Ectodermal cell (in vitro differentiated cells): ENCODE data around the gene DNAH12.
"Not testable (repeated sequence)": the region's sequence is repeated elsewhere in the genome, so short reads cannot be mapped to it uniquely, and the experiment has no call there.

Experiments used
- H3K27ac ChIP-seq: 2 replicates; pipeline ENCODE4 v1.7.0; 2013; ENCODE audit warnings: mild to moderate bottlenecking, low read depth, low read length; ENCODE audit not compliant: insufficient read depth, poor library complexity, severe bottlenecking
- H3K27me3 ChIP-seq: 2 replicates; pipeline ENCODE4 v1.7.0; 2013; ENCODE audit warnings: mild to moderate bottlenecking, low read length; ENCODE audit not compliant: insufficient read depth, control insufficient read depth, poor library complexity, severe bottlenecking
- H3K36me3 ChIP-seq: one replicate; pipeline ENCODE4 v1.7.0; 2013; ENCODE audit warnings: low read length; ENCODE audit not compliant: control insufficient read depth, insufficient read depth
- H3K4me1 ChIP-seq: one replicate; pipeline ENCODE4 v1.7.0; 2013; ENCODE audit warnings: low read length; ENCODE audit not compliant: control insufficient read depth, insufficient read depth
- H3K4me3 ChIP-seq: 2 replicates; pipeline ENCODE4 v1.7.0; 2013; ENCODE audit warnings: low read depth, low read length, control low read depth; ENCODE audit not compliant: insufficient read depth
- H3K9me3 ChIP-seq: 2 replicates; pipeline ENCODE4 v1.7.0; 2013; ENCODE audit warnings: mild to moderate bottlenecking, low read length, moderate library complexity; ENCODE audit not compliant: control insufficient read depth
- WGBS, 2 experiments: methylation state at CpG; one replicate each; pipeline ENCODE4 v1.1.7; 2013; ENCODE audit warnings: missing lambda C conversion rate in 2 of 2; 5-methylcytosine and 5-hydroxymethylcytosine counted together

The DNAH12 gene

DNA sequence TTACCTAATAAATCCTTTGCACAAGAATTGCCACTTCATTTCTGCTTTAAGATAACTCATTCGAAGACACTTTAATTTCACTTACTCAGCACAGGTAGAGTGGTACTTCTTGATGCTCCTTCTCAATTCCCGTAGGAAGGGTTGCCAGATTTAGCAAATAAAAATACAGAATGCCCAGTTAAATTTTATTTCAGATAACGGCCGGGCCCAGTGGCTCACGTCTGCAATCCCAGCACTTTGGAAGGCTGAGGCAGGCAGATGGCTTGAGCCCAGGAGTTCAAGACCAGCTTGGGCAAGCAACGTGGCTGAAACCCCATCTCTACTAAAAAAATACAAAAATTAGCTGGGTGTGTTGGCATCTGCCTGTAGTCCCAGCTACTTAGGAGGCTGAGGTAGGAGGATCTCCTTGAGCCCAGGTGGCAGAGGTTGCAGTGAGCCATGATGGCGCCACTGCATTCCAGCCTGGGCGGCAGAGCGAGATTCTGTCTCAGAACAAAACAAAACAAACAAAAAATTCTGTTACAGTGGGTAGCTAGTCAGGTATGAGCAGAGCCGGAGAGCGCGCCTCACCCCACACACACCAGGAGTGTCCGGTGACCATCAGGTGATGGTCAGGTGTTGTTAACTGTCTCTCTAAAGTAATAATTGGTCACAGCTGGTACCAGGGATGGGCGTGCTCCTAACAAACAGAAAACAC lies 92.8 kb downstream of the DNAH12 start:
- WGBS, 2 experiments: 89 to 93% methylated on average over 14 of the region's 14 CpGs
- H3K4me1 ChIP-seq: no peaks in the 10 kb centered on the region
- H3K27ac ChIP-seq: no peak overlapping the region

DNA sequence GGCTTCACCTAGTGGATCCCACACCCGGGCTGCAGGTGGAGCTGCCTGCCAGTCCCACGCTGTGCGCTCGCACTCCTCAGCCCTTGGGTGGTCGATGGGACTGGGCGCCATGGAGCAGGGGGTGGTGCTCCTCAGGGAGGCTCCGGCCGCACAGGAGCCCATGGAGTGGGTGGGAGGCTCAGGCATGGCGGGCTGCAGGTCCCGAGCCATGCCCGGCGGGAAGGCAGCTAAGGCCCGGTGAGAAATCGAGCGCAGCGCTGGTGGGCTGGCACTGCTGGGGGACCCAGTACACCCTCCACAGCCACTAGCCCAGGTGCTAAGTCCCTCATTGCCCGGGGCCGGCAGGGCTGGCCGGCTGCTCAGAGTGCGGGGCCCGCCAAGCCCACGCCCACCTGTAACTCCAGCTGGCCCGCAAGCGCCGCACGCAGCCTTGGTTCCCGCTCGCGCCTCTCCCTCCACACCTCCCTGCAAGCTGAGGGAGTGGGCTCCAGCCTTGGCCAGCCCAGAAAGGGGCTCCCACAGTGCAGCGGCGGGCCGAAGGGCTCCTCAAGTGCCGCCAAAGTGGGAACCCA lies 94.8 kb downstream of the DNAH12 start:
- not testable (repeated sequence) for H3K4me1 ChIP-seq, H3K27me3 ChIP-seq, H3K4me3 ChIP-seq, H3K27ac ChIP-seq, H3K36me3 ChIP-seq, H3K9me3 ChIP-seq
- 88 to 89% methylated on average over 29 to 32 of the region's 33 CpGs for WGBS, 2 experiments

More for the DNA sequence above, 92.8 kb downstream of the DNAH12 start:
- Histone ChIP-seq H3K27me3 (no peaks in the 10 kb centered on the region), H3K4me3 (no peak overlapping the region), H3K36me3 (no peaks in the 10 kb centered on the region), H3K9me3 (no peaks in the 10 kb centered on the region)

DNA sequence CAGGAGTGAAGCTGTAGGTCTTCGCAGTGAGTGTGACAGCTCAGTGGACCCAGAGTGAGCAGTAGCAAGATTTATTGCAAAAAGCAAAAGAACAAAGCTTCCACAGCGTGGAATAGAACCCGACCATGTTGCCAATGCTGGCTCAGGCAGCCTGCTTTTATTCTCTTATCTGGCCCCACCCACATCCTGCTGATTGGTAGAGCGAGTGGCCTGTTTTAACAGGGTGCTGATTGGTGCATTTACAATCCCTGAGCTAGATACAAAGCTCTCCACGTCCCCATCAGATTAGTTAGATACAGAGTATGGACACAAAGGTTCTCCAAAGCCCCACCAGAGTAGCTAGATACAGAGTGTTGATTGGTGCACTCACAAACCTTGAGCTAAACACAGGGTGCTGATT lies 95.7 kb downstream of the DNAH12 start:
- not testable (repeated sequence) for H3K27me3 ChIP-seq, H3K9me3 ChIP-seq, H3K36me3 ChIP-seq, H3K27ac ChIP-seq, H3K4me3 ChIP-seq, H3K4me1 ChIP-seq
- 95 to 99% methylated on average over 4 to 5 of the region's 5 CpGs for WGBS, 2 experiments

DNA sequence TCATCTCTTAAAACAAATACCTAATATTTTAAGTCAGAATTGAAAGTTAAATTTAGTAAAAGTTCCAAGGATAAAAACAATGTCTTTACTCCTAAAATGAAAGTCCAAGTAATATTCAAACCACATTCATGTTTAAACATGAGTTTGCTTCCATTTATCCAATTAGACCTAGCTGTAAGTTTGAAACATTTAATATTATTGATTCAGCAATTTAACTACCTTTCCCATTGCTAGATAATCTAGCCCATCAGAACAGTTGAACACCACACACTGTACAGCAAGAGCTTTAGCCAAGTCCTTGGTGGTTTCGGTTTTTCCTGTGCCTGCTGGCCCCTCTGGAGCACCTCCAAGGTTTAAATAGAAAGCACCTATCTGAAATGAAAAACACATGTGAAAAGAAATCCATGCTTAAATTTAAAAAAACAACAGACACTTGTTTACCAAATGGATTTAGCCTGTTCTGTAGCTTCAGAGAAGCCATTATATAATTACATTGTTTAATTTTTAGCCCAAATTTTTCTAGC lies 97.8 kb downstream of the DNAH12 start:
- Histone ChIP-seq H3K4me1 (no peaks in the 10 kb centered on the region), H3K27ac (no peak overlapping the region), H3K9me3 (no peaks in the 10 kb centered on the region), H3K27me3 (no peaks in the 10 kb centered on the region), H3K4me3 (no peak overlapping the region), H3K36me3 (no peaks in the 10 kb centered on the region)
- 100% methylated on average over 1 of the region's 1 CpG for WGBS, 2 experiments

DNA sequence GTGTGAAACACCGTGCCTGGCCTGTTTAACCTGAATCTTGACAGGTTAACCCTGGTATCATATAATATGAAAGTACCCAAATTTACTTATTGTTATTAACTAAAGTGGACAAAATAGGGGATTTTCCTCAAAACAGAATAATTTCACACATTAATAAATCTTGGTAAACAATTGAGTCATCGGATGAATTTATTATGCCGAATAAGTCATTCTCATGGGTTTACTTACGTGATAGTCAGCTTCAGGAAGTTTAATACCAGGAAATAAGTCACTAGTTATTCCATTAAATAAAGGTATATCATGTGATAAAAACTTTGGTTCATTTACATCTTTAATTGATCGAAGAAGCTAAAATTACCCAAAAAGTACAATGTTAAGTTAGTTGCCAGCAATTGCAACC lies 99.7 kb downstream of the DNAH12 start:
- H3K4me1 ChIP-seq: no peaks in the 10 kb centered on the region
- 96 to 98% methylated on average over 5 of the region's 5 CpGs for WGBS, 2 experiments
- H3K36me3 ChIP-seq: no peaks in the 10 kb centered on the region
- H3K27ac ChIP-seq: no peak overlapping the region
- no peaks in the 10 kb centered on the region for H3K27me3 ChIP-seq
- H3K4me3 ChIP-seq: no peak overlapping the region
- no peaks in the 10 kb centered on the region for H3K9me3 ChIP-seq

DNA sequence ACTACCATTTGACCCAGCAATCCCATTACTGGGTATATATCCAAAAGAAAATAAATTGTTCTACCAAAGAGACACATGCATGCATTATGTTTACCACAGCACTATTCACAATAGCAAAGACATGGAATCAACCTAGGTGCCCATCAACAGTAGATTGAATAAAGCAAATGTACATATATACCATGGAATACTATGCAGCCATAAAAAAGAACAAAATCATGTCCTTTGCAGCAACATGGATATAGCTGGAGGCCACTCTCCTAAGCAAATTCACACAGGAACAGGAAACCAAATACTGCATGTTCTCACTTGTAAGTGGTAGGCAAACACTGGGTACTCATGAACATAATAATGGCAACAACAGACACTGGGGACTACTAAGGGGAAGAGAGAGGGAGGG lies 104.0 kb downstream of the DNAH12 start:
- not testable (repeated sequence) for H3K4me3 ChIP-seq, H3K4me1 ChIP-seq, H3K36me3 ChIP-seq, H3K27ac ChIP-seq, H3K9me3 ChIP-seq, H3K27me3 ChIP-seq

DNA sequence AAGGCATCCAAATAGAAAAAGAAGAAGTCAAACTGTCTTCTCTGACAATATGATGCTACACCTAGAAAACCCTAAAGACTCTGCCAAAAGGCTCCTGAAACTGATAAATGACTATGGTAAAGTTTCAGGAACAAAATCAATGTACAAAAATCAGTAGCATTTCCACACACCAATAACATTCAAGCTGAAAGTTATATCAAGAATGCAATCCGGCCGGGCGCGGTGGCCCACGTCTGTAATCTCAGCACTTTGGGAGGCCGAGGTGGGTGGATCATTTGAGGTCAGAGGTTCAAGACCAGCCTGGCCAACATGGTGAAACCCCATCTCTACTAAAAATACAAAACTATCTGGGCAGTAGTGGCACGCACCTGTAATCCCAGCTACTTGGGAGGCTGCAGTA lies 105.7 kb downstream of the DNAH12 start:
- not testable (repeated sequence) for H3K9me3 ChIP-seq, H3K27ac ChIP-seq, H3K4me1 ChIP-seq, H3K27me3 ChIP-seq, H3K4me3 ChIP-seq, H3K36me3 ChIP-seq
- WGBS, 2 experiments: 71 to 75% methylated on average over 7 of the region's 7 CpGs

DNA sequence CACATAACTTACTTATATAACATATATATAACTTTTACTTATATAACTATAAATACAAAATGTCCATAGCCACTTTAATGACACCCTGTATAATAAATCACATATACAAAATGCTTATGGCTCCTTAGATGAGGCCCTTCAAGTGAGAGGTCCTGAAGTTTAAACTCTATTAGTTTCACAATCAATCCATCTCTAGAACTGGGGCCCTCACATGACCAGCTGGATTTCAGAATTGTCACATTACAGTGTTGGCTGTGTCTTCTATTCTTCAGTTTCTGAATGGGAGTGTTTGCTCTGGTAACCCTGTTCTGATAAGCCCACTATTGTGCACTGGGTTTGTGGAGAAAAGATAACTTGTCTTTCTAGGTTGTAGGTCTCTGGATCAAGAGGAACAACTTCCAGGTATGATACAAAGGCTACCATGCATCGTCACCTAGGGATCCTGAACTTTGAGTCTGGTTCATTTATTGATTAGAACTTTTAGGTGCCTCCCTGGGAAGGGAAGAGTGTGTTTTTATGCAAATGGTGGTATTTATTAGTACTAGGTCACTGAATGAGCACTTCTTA lies 107.9 kb downstream of the DNAH12 start:
- no peaks in the 10 kb centered on the region for H3K27me3 ChIP-seq
- 82 to 91% methylated on average over 1 of the region's 1 CpG for WGBS, 2 experiments
- H3K36me3 ChIP-seq: no peaks in the 10 kb centered on the region
- no peak overlapping the region for H3K27ac ChIP-seq
- H3K9me3 ChIP-seq: no peaks in the 10 kb centered on the region
- no peaks in the 10 kb centered on the region for H3K4me1 ChIP-seq
- no peak overlapping the region for H3K4me3 ChIP-seq

DNA sequence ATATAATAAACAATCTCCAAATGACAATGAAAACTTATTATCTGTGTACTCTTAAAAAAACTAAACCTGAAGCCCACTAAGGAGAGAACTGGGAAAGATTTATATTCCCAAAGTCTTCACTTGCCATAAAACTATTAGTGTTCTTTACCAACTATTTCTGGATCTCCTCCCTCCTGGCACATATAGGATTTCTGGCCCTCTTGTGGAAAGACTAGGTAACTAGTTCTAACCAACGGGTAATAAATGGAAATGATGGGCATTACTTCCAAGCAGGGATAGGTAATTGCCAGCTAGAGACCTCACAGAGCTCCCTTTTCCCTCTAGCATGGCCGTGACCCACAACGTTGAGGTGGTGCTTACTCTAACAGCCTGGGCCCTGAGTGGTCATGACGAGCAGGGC lies 110.1 kb downstream of the DNAH12 start:
- 21 to 22% methylated on average over 3 of the region's 4 CpGs for WGBS, 2 experiments

DNA sequence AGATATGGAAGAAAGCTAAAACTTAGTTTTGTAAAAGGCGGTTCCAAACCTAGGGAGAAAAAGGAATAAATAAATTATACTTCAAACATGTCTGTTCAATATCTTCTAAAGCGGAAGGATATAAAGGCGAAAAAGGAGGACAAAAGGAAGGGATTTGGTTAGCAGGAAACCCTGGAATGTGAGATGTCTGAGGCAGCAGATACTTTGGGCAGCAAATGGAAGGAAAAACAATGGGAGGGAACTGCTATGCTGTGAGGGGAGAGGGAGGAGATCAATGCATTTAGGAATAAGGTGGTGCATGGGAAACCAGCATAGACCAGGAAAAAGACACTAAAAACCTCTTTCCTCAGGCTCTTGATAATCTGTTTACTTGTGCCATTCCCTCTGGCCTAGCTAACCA lies 120.8 kb downstream of the DNAH12 start:
- no peaks in the 10 kb centered on the region for H3K27me3 ChIP-seq
- no peaks in the 10 kb centered on the region for H3K36me3 ChIP-seq
- no peak overlapping the region for H3K27ac ChIP-seq
- no peaks in the 10 kb centered on the region for H3K9me3 ChIP-seq
- 77 to 87% methylated on average over 2 of the region's 3 CpGs for WGBS, 2 experiments
- H3K4me1 ChIP-seq: no peaks in the 10 kb centered on the region
- no peak overlapping the region for H3K4me3 ChIP-seq

More for the DNA sequence above, 110.1 kb downstream of the DNAH12 start:
- Histone ChIP-seq H3K9me3 (no peaks in the 10 kb centered on the region), H3K4me3 (no peak overlapping the region), H3K36me3 (no peaks in the 10 kb centered on the region), H3K4me1 (no peaks in the 10 kb centered on the region), H3K27me3 (no peaks in the 10 kb centered on the region), H3K27ac (no peak overlapping the region)
